Thyroid gland (tissue), 4 donors: ENCODE results near the gene ITGB2.

ENCODE experiments used
- POLR2A ChIP-seq, 2 donors: fragments of 450-650 bp; IDR thresholded peaks; one replicate each; pipeline ENCODE4 v1.6.1; 2017; ENCODE audit warnings: antibody characterized with exemption in 2 of 2, mild to moderate bottlenecking in 2 of 2, moderate library complexity in 1 of 2
- TF ChIP-seq, protein P1 (sequence below), 6 experiments: fragments of 200-600 bp in 3 of 6; fragments of 450-650 bp in 3 of 6; sonication (generic) in 3 of 6; IDR thresholded peaks; one replicate each; pipeline ENCODE4 v1.5.1; 2016 to 2019; ENCODE audit warnings: antibody characterized with exemption in 6 of 6, mild to moderate bottlenecking in 2 of 6, inconsistent platforms in 1 of 6, moderate library complexity in 1 of 6

DNA sequence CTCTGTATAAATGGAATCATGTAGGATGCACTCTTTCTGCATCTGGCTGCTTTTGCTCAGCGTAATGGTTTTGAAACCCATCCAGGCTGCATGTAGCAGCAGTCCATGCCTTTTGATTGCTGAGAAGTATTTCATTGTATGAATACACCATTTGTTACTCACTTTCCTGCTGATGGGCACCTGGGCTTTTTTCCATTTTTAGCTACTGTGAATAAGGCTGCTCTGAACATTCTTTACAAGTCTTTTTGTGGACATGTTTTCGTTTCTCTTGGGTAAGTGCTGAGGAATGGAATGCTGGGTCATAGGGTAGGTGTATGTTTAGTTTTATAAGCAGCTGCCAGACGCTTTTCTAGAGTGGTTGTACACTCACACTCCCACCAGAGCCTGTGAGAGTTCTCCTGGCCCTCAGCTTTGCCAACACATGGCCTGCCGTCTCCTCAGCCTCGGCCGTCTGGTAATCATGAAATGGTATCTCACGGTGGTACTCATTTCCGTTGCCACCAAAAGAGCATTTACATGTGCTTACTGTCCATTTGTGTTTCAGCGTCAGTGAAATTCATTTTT, 41.8 kb upstream of the ITGB2 start:
- TF ChIP-seq, protein P1, sequence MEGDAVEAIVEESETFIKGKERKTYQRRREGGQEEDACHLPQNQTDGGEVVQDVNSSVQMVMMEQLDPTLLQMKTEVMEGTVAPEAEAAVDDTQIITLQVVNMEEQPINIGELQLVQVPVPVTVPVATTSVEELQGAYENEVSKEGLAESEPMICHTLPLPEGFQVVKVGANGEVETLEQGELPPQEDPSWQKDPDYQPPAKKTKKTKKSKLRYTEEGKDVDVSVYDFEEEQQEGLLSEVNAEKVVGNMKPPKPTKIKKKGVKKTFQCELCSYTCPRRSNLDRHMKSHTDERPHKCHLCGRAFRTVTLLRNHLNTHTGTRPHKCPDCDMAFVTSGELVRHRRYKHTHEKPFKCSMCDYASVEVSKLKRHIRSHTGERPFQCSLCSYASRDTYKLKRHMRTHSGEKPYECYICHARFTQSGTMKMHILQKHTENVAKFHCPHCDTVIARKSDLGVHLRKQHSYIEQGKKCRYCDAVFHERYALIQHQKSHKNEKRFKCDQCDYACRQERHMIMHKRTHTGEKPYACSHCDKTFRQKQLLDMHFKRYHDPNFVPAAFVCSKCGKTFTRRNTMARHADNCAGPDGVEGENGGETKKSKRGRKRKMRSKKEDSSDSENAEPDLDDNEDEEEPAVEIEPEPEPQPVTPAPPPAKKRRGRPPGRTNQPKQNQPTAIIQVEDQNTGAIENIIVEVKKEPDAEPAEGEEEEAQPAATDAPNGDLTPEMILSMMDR (IDR thresholded peaks at IDR 0.05): no peak
- TF ChIP-seq POLR2A (IDR thresholded peaks at IDR 0.05): no peak
